Left lobe of liver (tissue), 2 donors: ENCODE data around the gene PRDM13. TPM values are rescaled to one million over a fixed set of nuclear protein-coding genes. Genes with fewer than 3 reads are reported as not detected.
A peak's percentile ranks its signal among the peaks of the same experiment; 100 is the strongest.
"Not testable (repeated sequence)": the region's sequence is repeated elsewhere in the genome, so short reads cannot be mapped to it uniquely, and the experiment has no call there.

Experiments used
- ATAC-seq: fragments of 200-7000 bp; cut with Tn5 transposase; one replicate; pipeline ENCODE4 v1.9.1; 2020; ENCODE audit warnings: mild to moderate bottlenecking, moderate library complexity
- DNase-seq: peaks from one replicate; pipeline ENCODE4 v3.0.0-alpha.2; 2020; ENCODE audit warnings: low spot score
- total RNA-seq: library from RNA; stranded (reverse); gene quantifications from one replicate; pipeline ENCODE4 v1.2.1, GENCODE V29; 2021
- donor health status: DM: no; HTN: no; CAD: no; lungs with moderate emphysema.
- donor health status: DM: no; HTN: yes; CAD: no.

The PRDM13 gene
- total RNA-seq, result not detected

- ATAC-seq, result no peak
- no peak for DNase-seq
Measured at GRCh38 chr6:99606656-99607415, at the start of gene PRDM13. PRDM13 (plus strand) TSS chr6:99606833; CDS start chr6:99607035, 202 bp downstream.

GRCh38 chr6:99559057-99559456 is 47.6 kb upstream of the PRDM13 start:
- DNase-seq (no peak), ATAC-seq (no peak)

DNA sequence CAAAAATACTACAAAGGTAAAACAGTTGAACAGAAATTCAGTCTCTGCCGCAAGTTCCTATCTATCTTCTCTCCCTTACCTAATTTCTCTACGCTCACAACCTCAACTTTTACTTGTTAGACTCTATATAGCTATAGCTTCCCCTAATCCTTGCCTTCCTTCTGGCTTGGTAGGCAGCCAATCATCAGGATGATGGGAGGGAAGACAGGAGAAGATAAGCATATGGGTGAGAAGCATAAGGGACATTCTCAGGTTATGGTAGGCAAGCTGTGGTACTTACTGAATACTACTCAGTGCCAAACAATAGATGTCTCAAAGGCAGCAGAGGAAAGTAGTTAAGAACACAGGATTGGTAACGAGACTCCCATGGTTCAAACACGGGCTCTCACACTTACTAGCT is 46.0 kb upstream of the PRDM13 start:
- DNase-seq (no peak), ATAC-seq (no peak)

- ATAC-seq, result no peak
- no peak for DNase-seq
Measured at GRCh38 chr6:99563056-99563723, 43.4 kb upstream of the PRDM13 start.

- DNase-seq, result peak; percentile 94
- ATAC-seq, result peak; percentile 99
Measured at GRCh38 chr6:99568103-99568933, 38.3 kb upstream of the PRDM13 start, which contains the start of gene CCNC. CCNC (minus strand) TSS chr6:99568660; CDS start chr6:99568527, 133 bp downstream.

- no peak for DNase-seq
- ATAC-seq, result no peak
Measured at GRCh38 chr6:99573980-99574617, 32.5 kb upstream of the PRDM13 start.

GRCh38 chr6:99575544-99576227 is 30.9 kb upstream of the PRDM13 start:
- no peak for DNase-seq
- ATAC-seq, result no peak

- DNase-seq (no peak), ATAC-seq (no peak)
Measured at GRCh38 chr6:99579781-99580180, 26.9 kb upstream of the PRDM13 start.

DNA sequence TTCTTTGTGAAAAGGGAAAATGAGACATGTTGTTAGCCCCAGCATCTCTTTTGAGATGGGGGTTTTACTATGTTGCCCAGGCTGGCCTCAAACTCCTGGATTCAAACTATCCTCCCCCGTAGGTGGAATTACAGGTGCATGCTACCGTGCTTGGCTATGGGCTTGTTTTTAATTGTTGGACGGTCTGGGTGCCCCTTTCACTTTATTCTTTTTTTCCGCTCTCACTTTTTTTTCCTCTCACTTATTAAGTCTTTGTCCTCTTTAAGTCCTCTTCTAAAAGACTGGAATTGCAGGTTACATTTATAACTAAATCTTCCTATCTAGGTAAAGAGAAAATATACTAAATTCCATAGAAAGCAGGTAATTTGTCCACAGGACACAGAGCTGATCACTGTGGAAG is 18.8 kb upstream of the PRDM13 start:
- no peak for ATAC-seq
- no peak for DNase-seq

GRCh38 chr6:99588618-99589289 is 17.9 kb upstream of the PRDM13 start:
- DNase-seq (peak; percentile 67), ATAC-seq (peak; percentile 98)

- ATAC-seq, result peak; percentile 7
- no peak for DNase-seq
Measured at GRCh38 chr6:99589290-99589672, 17.4 kb upstream of the PRDM13 start.

- DNase-seq (no peak), ATAC-seq (no peak)
Measured at GRCh38 chr6:99589907-99590493, 16.6 kb upstream of the PRDM13 start.

DNA sequence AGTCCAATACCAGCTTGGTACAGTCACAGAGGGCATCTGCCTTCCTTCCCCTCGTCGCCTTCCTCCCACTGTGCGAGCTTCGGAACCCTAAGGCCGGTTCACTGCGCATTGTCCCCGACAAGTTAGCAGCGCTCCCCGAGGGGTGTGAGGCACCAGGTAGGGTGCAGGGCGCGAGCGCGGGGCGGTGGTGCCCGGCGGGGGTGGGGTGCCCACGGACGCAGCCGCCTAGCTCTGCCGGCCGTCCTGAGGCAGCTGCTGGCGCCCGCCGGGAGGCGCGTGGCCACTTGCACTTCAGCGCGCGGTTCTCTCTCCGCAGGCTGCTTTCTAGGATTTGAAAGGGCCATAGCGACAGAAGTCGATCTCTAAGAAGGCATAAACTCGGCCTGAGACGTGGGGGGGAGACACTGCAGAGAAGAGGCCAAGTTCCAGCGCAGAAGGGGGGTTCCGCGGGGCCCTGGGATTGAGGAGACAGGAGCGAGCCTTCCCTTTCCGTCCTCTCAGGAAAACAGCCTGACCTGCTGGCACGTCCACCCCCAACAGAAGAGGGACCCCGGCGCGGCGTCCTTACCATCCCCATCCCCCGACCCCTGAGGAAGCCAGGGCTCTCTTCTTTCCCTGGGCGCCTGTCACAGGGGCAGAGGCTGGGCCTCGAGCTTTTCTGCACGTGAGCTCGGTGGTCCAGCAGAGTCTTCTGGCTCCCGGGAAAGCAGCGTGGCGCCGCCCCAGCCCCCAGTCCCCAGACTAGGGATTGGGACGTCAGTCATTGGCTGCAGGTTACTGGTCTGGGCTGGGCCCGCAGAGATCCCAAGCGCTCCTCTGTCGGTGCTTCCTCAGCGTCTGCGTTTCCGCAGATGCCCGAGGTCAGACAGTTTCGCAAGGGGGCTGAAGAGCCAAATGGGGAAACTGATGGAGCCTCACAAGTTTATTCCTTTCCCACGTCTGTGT is 15.6 kb upstream of the PRDM13 start:
- ATAC-seq, result no peak
- DNase-seq, result no peak

DNA sequence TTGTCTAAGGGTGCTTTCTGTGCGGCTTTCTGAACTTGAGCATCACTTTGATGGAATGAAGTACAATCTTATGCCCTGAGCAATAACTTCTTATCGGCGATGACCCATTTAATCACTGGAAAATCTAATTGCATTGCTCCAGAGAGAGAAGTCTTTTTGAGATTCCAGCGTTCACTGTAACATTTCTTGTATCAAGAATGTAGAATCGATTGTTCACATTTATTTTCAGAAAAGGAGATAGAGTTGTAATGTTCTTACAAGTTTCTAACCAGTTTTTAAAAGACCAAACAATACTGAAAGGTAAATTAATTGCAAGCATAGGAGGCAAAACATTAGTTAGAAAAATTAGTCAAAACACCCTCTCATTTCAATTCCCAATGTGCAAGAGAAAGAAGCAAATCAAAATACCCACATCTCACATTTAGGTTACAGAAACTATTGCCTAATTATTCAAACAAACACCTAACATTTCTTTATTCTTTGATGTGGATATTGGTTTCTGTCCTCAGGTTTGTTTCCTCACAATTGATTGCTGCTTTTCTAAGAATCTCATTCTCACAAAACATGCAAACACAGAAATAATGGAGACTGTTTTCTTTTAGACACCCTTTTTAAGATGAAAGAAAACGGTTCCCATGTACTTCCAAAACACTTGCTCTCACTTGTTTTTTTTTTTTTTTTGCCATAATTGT is 14.8 kb upstream of the PRDM13 start:
- DNase-seq, result no peak
- no peak for ATAC-seq

GRCh38 chr6:99592900-99593299 is 13.7 kb upstream of the PRDM13 start:
- ATAC-seq (no peak), DNase-seq (no peak)

DNA sequence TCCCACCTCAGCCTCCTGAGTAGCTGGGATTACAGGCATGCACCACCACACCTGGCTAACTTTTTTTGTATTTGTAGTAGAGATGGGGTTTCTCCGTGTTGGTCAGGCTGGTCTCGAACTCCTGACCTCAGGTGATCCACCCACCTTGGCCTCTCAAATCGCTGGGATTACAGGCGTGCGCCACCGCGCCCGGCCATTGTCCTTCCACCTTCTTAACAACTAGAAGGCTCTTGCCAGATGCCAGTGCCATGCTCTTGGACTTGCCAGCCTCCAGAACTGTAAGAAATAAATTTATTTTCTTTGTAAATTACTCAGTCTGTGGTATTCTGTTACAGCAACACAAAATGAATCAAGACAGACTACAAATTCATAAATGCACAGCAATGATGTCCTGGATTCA is 11.9 kb upstream of the PRDM13 start:
- not testable (repeated sequence) for DNase-seq, ATAC-seq

DNA sequence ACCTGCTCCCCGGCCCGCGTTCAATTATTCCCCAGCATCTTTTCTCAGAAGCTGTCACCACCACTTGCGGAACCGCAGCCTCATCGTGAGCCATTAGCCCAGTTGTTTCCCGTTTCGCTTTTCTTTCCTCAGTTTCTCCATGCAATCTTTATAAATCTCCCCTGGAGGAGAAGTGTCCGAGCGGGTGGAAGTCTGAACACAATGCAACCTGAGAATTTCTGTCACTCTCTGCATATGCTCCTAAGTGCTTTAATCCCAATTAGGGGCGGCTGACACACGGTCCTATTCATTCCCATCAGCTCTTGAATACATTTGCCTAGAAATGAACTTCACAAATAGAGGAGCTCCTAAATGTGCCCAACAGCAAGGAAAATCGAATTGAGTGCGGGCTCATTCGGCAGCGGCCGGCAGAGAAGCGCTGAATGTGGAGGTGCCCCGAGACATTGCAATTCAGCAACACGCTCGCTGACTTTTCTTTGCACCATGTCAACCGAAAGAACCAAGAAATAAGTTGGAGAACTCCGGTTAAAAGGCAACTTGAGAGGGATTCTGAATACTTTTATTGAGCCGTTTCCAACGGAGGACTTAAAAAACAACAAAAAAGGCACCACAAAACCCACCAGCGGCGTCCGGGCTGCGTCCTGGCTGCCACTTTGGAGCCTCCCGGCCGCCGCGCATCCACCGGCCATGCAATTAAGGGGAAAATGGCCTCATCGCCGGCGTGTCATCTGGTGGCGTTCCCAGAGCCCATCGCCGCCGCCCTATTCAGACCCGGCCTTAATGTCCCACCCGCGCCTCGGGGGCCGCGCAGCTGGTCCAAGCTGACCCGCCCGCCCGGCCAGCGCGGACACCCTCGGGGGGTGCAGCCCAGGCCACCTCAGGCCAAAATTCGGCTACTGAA is 3.9 kb upstream of the PRDM13 start:
- peak; percentile 10 for ATAC-seq
- DNase-seq, result no peak
